C4-2B (cell line): Measurements from ENCODE around the gene FAHD2A.

Source experiments
- CTCF ChIP-seq: fragments of 450-650 bp; conservative IDR thresholded peaks from 2 replicates; pipeline ENCODE4 v1.5.1; 2017; ENCODE audit warnings: mild to moderate bottlenecking
- ZFX ChIP-seq: fragments of 450-650 bp; IDR thresholded peaks from 2 replicates; pipeline ENCODE4 v1.6.1; 2017

- TF ChIP-seq CTCF (no peak), ZFX (no peak)
Observed at GRCh38 chr2:95379371-95379831, 23.1 kb upstream of the FAHD2A start.
